ENCODE results near the gene APOL3. TPM values are rescaled to one million over a fixed set of nuclear protein-coding genes. Genes with fewer than 3 reads are reported as not detected.
A peak's percentile ranks its signal among the peaks of the same experiment; 100 is the strongest.
"Not testable (repeated sequence)": the region's sequence is repeated elsewhere in the genome, so short reads cannot be mapped to it uniquely, and the experiment has no call there.

APOL3 gene
- total RNA-seq, 2 donors from 2014 or later: 53.1 to 101 TPM

DNA sequence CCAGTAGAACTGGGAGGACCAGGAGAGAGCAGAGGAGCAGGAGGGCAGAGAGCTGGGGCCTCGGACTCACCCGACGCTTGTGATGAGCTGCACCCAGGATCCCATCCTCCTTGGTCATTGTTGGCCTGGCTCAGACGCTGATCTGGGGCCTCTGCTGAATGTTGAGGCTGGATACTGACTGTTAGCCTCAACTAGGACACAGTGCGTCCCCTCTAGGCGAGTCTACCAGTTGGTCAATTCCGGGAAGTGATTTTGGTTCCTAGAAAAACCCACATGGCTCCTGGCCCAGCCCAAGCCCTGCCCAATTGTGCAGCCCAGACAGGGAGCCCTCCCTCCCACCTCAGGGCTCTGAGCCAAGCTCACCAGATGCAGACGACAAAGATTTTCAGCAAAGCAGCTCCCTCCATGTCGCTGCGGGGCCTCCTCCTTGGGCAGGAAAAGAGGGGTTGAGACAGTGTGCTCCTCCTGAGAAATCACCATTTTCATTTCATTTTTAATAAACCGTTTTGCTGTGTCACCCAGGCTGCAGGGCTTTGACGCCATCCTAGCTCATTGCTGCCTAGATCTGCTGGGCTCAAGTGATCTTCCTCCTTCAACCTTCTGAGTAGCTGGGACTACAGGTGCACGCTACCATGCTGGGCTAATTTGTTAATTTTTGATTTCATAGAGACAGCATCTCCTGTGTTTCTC, 41.2 kb upstream of the APOL3 start, which contains the start of gene APOL4:
TSS of gene APOL4 (minus strand) at position 180 of the 690 bp plus-strand sequence. CDS start at position 105, 75 bp downstream.
- ATAC-seq (ENCODE audit: insufficient number of reproducible peaks, low FRiP score, low read depth) (no peak), DNase-seq (ENCODE audit: low spot score) (peak; percentile 15)
- TF ChIP-seq CTCF (IDR thresholded peaks at IDR 0.05): no peak
- H3K36me3 ChIP-seq: no peaks in the 10 kb centered on the region
- H3K27me3 ChIP-seq (replicated peaks; ENCODE audit: insufficient read depth): no peaks in the 10 kb centered on the region
- H3K4me3 ChIP-seq: peak within 1 kb of the TSS; percentile 11
- H3K9me3 ChIP-seq: no peaks in the 10 kb centered on the region
- H3K27ac ChIP-seq: no peak within 1 kb of the TSS
- peaks cover 0 to 9% of the 10 kb centered on the region in 2 donors for H3K4me1 ChIP-seq (ENCODE audit: control insufficient read depth in 1 of 2, low read depth in 2 of 2)

- H3K27me3 ChIP-seq (replicated peaks; ENCODE audit: insufficient read depth); H3K36me3 ChIP-seq; ATAC-seq (ENCODE audit: insufficient number of reproducible peaks, low FRiP score, low read depth); H3K4me1 ChIP-seq (ENCODE audit: control insufficient read depth in 1 of 2, low read depth in 2 of 2); H3K9me3 ChIP-seq; H3K27ac ChIP-seq; DNase-seq (ENCODE audit: low spot score): not testable (repeated sequence)
- peak overlapping the region; percentile 11 for H3K4me3 ChIP-seq
These were observed 40.5 kb upstream of the APOL3 start for GRCh38 chr22:36201025-36201424.

- no peaks in the 10 kb centered on the region for H3K27me3 ChIP-seq (replicated peaks; ENCODE audit: insufficient read depth)
- no peaks in the 10 kb centered on the region for H3K9me3 ChIP-seq
- no peak for TF ChIP-seq CTCF (IDR thresholded peaks at IDR 0.05)
- DNase-seq (ENCODE audit: low spot score) (no peak), ATAC-seq (ENCODE audit: insufficient number of reproducible peaks, low FRiP score, low read depth) (no peak)
- H3K27ac ChIP-seq: no peak overlapping the region
- no peaks in the 10 kb centered on the region for H3K36me3 ChIP-seq
- H3K4me3 ChIP-seq: no peak overlapping the region
- peaks cover 0 to 9% of the 10 kb centered on the region in 2 donors for H3K4me1 ChIP-seq (ENCODE audit: control insufficient read depth in 1 of 2, low read depth in 2 of 2)
These were observed 38.5 kb upstream of the APOL3 start for GRCh38 chr22:36199001-36199551.

DNA sequence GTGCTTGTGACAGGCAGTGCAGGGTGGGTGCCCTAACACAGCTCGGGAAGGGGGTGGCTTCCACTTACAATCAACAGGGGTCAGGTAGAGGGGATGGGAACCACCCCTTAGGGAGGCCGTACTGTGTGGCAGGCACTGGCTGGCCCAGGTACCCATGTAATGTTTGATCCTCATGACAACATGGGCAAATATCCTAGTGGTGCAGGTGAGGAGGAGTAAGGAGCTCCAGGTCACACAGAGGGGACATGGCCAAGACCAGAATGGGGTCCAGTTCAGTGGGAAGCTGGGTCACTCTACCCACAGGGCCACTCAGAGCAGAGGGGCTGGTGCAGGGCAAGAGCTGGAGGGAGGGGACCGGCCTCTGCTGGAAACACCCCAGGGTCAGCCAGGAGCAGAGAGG, 38.0 kb upstream of the APOL3 start:
- DNase-seq (ENCODE audit: low spot score): no peak
- no peak for TF ChIP-seq CTCF (IDR thresholded peaks at IDR 0.05)
- Histone ChIP-seq H3K9me3 (no peaks in the 10 kb centered on the region), H3K27ac (no peak overlapping the region), H3K36me3 (no peaks in the 10 kb centered on the region), H3K4me1 (ENCODE audit: control insufficient read depth in 1 of 2, low read depth in 2 of 2) (peaks cover 0 to 9% of the 10 kb centered on the region in 2 donors), H3K4me3 (no peak overlapping the region), H3K27me3 (replicated peaks; ENCODE audit: insufficient read depth) (no peaks in the 10 kb centered on the region)
- ATAC-seq (ENCODE audit: insufficient number of reproducible peaks, low FRiP score, low read depth): no peak

- H3K4me3 ChIP-seq: no peak overlapping the region
- H3K9me3 ChIP-seq: no peaks in the 10 kb centered on the region
- H3K36me3 ChIP-seq: no peaks in the 10 kb centered on the region
- DNase-seq (ENCODE audit: low spot score) (no peak), ATAC-seq (ENCODE audit: insufficient number of reproducible peaks, low FRiP score, low read depth) (no peak)
- peaks cover 0 to 9% of the 10 kb centered on the region in 2 donors for H3K4me1 ChIP-seq (ENCODE audit: control insufficient read depth in 1 of 2, low read depth in 2 of 2)
- no peak for TF ChIP-seq CTCF (IDR thresholded peaks at IDR 0.05)
- H3K27me3 ChIP-seq (replicated peaks; ENCODE audit: insufficient read depth): no peaks in the 10 kb centered on the region
- peak overlapping the region in 1 of 2 donors; percentile 10 for H3K27ac ChIP-seq
These were observed 37.1 kb upstream of the APOL3 start for GRCh38 chr22:36197514-36198146.

All from thoracic aorta (tissue), 2 donors.